Measurements from ENCODE around the gene ANXA1.

The ANXA1 gene

GRCh38 chr9:73215249-73215648, 63.6 kb downstream of the ANXA1 start:
- no peak for DNase-seq

- no peak for DNase-seq
Measured at GRCh38 chr9:73216100-73216499, 64.4 kb downstream of the ANXA1 start.
